Glutamatergic neuron (in vitro differentiated cells): ENCODE measurements around the gene LDLRAD1. TPM values are rescaled to one million over a fixed set of nuclear protein-coding genes. Genes with fewer than 3 reads are reported as not detected.

Experiments
- DNase-seq: peaks from one replicate; pipeline ENCODE4 v3.0.0; 2022
- H3K27ac Mint-ChIP-seq: one replicate; pipeline ENCODE4 v1.8.0; 2020; ENCODE audit warnings: mild to moderate bottlenecking, mixed read lengths, inconsistent platforms; ENCODE audit not compliant: unreplicated experiment
- H3K27me3 Mint-ChIP-seq: one replicate; pipeline ENCODE4 v1.8.0; 2020; ENCODE audit warnings: mild to moderate bottlenecking, moderate library complexity, mixed read lengths, inconsistent platforms; ENCODE audit not compliant: unreplicated experiment
- H3K36me3 Mint-ChIP-seq: one replicate; pipeline ENCODE4 v1.8.0; 2020; ENCODE audit warnings: mild to moderate bottlenecking, mixed read lengths, inconsistent platforms; ENCODE audit not compliant: unreplicated experiment
- H3K4me1 Mint-ChIP-seq: one replicate; pipeline ENCODE4 v1.8.0; 2020; ENCODE audit warnings: mild to moderate bottlenecking, low read depth, mixed read lengths, inconsistent platforms; ENCODE audit not compliant: unreplicated experiment
- H3K4me3 Mint-ChIP-seq: one replicate; pipeline ENCODE4 v1.8.0; 2020; ENCODE audit warnings: mild to moderate bottlenecking, mixed read lengths, inconsistent platforms; ENCODE audit not compliant: unreplicated experiment
- H3K9me3 Mint-ChIP-seq: one replicate; pipeline ENCODE4 v1.8.0; 2020; ENCODE audit warnings: mild to moderate bottlenecking, moderate library complexity, mixed read lengths, inconsistent platforms; ENCODE audit not compliant: unreplicated experiment
- total RNA-seq: library from RNA; stranded (reverse); fragmentation: NEBNext Ultra II Directional; extraction: Animal tissue kit (Norgen Biotek cat#: 25700); gene quantifications from one replicate; pipeline ENCODE4 v1.2.1, GENCODE V29; 2021; ENCODE audit not compliant: unreplicated experiment
- TF ChIP-seq, protein P1 (sequence below): fragments of 200-600 bp; sonication (generic); IDR thresholded peaks from one replicate; pipeline ENCODE4 v1.5.0; 2021; ENCODE audit not compliant: partially characterized antibody, unreplicated experiment

LDLRAD1 gene
- total RNA-seq, 1 donor from 2014 or later = not detected

GRCh38 chr1:53992085-53992874, 25.7 kb downstream of the LDLRAD1 start:
- Mint-ChIP-seq H3K9me3 (no peaks in the 10 kb centered on the region), H3K27me3 (no peaks in the 10 kb centered on the region), H3K27ac (no peak overlapping the region), H3K4me3 (no peak overlapping the region), H3K4me1 (no peaks in the 10 kb centered on the region), H3K36me3 (no peaks in the 10 kb centered on the region)
- no peak for DNase-seq
- TF ChIP-seq, protein P1, sequence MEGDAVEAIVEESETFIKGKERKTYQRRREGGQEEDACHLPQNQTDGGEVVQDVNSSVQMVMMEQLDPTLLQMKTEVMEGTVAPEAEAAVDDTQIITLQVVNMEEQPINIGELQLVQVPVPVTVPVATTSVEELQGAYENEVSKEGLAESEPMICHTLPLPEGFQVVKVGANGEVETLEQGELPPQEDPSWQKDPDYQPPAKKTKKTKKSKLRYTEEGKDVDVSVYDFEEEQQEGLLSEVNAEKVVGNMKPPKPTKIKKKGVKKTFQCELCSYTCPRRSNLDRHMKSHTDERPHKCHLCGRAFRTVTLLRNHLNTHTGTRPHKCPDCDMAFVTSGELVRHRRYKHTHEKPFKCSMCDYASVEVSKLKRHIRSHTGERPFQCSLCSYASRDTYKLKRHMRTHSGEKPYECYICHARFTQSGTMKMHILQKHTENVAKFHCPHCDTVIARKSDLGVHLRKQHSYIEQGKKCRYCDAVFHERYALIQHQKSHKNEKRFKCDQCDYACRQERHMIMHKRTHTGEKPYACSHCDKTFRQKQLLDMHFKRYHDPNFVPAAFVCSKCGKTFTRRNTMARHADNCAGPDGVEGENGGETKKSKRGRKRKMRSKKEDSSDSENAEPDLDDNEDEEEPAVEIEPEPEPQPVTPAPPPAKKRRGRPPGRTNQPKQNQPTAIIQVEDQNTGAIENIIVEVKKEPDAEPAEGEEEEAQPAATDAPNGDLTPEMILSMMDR = no peak

- Mint-ChIP-seq H3K9me3 (no peaks in the 10 kb centered on the region), H3K4me1 (no peaks in the 10 kb centered on the region), H3K27ac (no peak overlapping the region), H3K27me3 (no peaks in the 10 kb centered on the region), H3K36me3 (no peaks in the 10 kb centered on the region), H3K4me3 (no peak overlapping the region)
- TF ChIP-seq, protein P1 = no peak
- DNase-seq = no peak
These were observed 30.1 kb downstream of the LDLRAD1 start for GRCh38 chr1:53987880-53988279.

DNA sequence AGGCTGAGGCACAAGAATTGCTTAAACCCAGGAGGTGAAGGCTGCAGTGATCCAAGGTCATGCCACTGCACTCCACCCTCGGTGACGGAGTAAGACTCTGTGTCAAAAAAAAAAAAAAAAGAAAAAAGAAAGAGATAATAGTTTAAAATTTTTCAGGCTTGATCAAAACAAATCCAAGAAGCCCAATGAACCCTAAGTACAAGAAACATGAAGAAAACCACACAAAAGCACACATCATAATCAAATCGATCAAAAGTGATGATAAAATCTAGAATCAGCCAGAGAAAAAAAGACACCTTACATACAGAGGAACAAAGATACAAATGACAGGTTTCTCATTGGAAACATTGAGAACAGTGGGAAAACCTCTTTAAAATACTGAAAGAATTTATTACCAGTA, 31.5 kb downstream of the LDLRAD1 start:
- H3K9me3 Mint-ChIP-seq = no peaks in the 10 kb centered on the region
- H3K4me3 Mint-ChIP-seq = no peak overlapping the region
- DNase-seq = no peak
- TF ChIP-seq, protein P1 = no peak
- H3K36me3 Mint-ChIP-seq = no peaks in the 10 kb centered on the region
- no peak overlapping the region for H3K27ac Mint-ChIP-seq
- no peaks in the 10 kb centered on the region for H3K27me3 Mint-ChIP-seq
- H3K4me1 Mint-ChIP-seq = peaks cover 7% of the 10 kb centered on the region

- Mint-ChIP-seq H3K4me3 (no peak overlapping the region), H3K27me3 (no peaks in the 10 kb centered on the region), H3K36me3 (no peaks in the 10 kb centered on the region), H3K4me1 (peaks cover 9% of the 10 kb centered on the region), H3K27ac (no peak overlapping the region), H3K9me3 (no peaks in the 10 kb centered on the region)
- TF ChIP-seq, protein P1 = no peak
- DNase-seq = no peak
These were observed 33.3 kb downstream of the LDLRAD1 start for GRCh38 chr1:53984726-53985125.

DNA sequence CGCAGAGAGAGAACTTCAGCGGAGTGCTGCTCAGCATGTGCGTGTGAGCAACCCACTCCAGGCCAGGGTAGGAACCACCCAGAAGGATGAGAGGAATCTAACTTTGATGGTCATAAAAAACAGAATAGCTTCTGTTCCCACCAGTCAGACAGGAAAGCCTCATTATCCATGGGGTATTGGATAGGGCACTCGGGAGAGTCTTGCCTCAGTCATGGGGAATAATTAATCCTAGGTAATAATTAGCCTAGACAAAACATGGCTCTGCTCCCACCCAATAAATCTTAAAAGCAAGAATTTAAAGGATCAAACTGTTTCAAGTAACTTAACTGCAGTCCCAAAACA, 35.3 kb downstream of the LDLRAD1 start:
- no peak overlapping the region for H3K4me3 Mint-ChIP-seq
- TF ChIP-seq, protein P1 = no peak
- no peaks in the 10 kb centered on the region for H3K36me3 Mint-ChIP-seq
- H3K9me3 Mint-ChIP-seq = peaks cover 3% of the 10 kb centered on the region
- DNase-seq = no peak
- peaks cover 23% of the 10 kb centered on the region for H3K4me1 Mint-ChIP-seq
- no peak overlapping the region for H3K27ac Mint-ChIP-seq
- H3K27me3 Mint-ChIP-seq = peaks cover 2% of the 10 kb centered on the region
